Fibroblast of mammary gland (primary cell): ENCODE results near the gene FAM204A.

Experiments used
- DNase-seq: peaks from one replicate; pipeline ENCODE4 v3.0.0-alpha.2; 2010; ENCODE audit warnings: low read depth
- H3K4me3 ChIP-seq: 2 replicates; pipeline ENCODE4 v1.5.1; 2011; ENCODE audit warnings: low read depth, mild to moderate bottlenecking, low read length, moderate library complexity; ENCODE audit not compliant: control insufficient read depth
- CTCF ChIP-seq: conservative IDR thresholded peaks from 2 replicates; pipeline ENCODE4 v1.5.1; 2011; ENCODE audit warnings: low read depth, low read length, inconsistent platforms; ENCODE audit not compliant: control insufficient read depth, insufficient read depth

Gene FAM204A

GRCh38 chr10:118290471-118290995 lies 51.6 kb downstream of the FAM204A start:
- H3K4me3 ChIP-seq, result no peak overlapping the region
- no peak for DNase-seq
- TF ChIP-seq CTCF, result no peak

- no peak for DNase-seq
- no peak for TF ChIP-seq CTCF
- no peak overlapping the region for H3K4me3 ChIP-seq
Measured at GRCh38 chr10:118287076-118287806, 54.9 kb downstream of the FAM204A start.

- H3K4me3 ChIP-seq, result no peak overlapping the region
- no peak for TF ChIP-seq CTCF
- DNase-seq, result no peak
Measured at GRCh38 chr10:118286051-118286838, 55.9 kb downstream of the FAM204A start.

DNA sequence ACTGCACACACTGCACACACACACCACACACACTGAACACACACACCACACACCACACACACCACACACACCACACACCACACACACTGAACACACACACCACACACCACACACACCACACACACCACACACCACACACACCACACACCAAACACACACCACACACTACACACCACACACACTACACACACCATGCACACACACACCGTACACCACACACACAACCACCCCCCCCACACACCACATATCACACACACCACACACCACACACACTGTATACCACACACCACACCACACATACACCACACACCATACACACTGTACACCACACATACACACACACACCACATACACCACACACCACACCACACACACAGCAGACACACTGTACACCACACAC lies 59.5 kb downstream of the FAM204A start:
- DNase-seq, result no peak
- H3K4me3 ChIP-seq, result no peak overlapping the region
- no peak for TF ChIP-seq CTCF

DNA sequence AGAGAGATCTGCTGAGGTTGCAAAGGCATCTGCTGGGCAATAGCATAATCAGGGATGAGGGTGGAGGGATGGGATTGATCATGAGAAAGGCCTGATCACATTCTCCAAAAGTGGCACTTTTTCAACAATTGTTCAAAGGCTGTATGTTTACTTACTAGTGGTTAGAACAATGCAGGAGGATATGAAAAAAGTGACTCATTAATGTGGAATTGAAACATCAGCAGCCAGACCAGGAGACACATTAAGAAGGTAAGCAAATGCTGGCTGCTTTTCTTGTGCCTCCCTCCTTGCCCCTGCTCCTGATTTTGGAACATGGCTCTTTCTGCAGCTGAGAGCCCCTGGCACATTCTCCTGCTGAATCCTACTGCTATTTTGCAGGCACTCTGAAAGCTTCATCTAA lies 63.5 kb downstream of the FAM204A start:
- no peak for DNase-seq
- TF ChIP-seq CTCF, result no peak
- no peak overlapping the region for H3K4me3 ChIP-seq

GRCh38 chr10:118277871-118278270 lies 64.3 kb downstream of the FAM204A start:
- no peak overlapping the region for H3K4me3 ChIP-seq
- DNase-seq, result no peak
- TF ChIP-seq CTCF, result no peak
